ENCODE measurements around the gene KIF13A. TPM values are rescaled to one million over a fixed set of nuclear protein-coding genes. Genes with fewer than 3 reads are reported as not detected.

KIF13A gene
- total RNA-seq, 1 donor from 2014 or later = 38.4 TPM

GRCh38 chr6:17826301-17826700 is 161.1 kb downstream of the KIF13A start:
- Mint-ChIP-seq H3K27me3 (ENCODE audit: low read depth, unreplicated experiment) (no peaks in the 10 kb centered on the region), H3K4me1 (ENCODE audit: low read depth, unreplicated experiment) (peaks cover 2% of the 10 kb centered on the region), H3K27ac (ENCODE audit: unreplicated experiment) (no peak overlapping the region), H3K4me3 (ENCODE audit: unreplicated experiment) (no peak overlapping the region), H3K36me3 (ENCODE audit: low read depth, unreplicated experiment) (peaks cover 22% of the 10 kb centered on the region), H3K9me3 (ENCODE audit: unreplicated experiment) (no peaks in the 10 kb centered on the region)
- Histone ChIP-seq H3K9me3 (ENCODE audit: insufficient read depth, low read depth, low read length) (no peaks in the 10 kb centered on the region), H3K4me3 (ENCODE audit: insufficient read depth, low read depth, low read length) (no peak overlapping the region), H4K20me1 (ENCODE audit: insufficient read depth, low read length) (no peaks in the 10 kb centered on the region), H3K36me3 (ENCODE audit: insufficient read depth, low read length) (peaks cover 26% of the 10 kb centered on the region), H3K4me1 (ENCODE audit: insufficient read depth, low read length) (peaks cover 7% of the 10 kb centered on the region), H3K27ac (ENCODE audit: low read depth, low read length) (no peak overlapping the region), H3K4me2 (ENCODE audit: low read length) (no peak overlapping the region), H3K79me2 (ENCODE audit: insufficient read depth, low read length) (no peaks in the 10 kb centered on the region), H3K27me3 (ENCODE audit: insufficient read depth, low read length) (no peaks in the 10 kb centered on the region), H2AFZ (ENCODE audit: low read depth, low read length) (no peak overlapping the region), H3K9ac (ENCODE audit: low read length) (no peak overlapping the region)
- DNase-seq (ENCODE audit: low read depth) (no peak), FAIRE-seq (no peak)
- no peak for TF ChIP-seq EZH2 (IDR thresholded peaks at IDR 0.05; ENCODE audit: insufficient read depth, low read length)
- TF ChIP-seq, protein P1, sequence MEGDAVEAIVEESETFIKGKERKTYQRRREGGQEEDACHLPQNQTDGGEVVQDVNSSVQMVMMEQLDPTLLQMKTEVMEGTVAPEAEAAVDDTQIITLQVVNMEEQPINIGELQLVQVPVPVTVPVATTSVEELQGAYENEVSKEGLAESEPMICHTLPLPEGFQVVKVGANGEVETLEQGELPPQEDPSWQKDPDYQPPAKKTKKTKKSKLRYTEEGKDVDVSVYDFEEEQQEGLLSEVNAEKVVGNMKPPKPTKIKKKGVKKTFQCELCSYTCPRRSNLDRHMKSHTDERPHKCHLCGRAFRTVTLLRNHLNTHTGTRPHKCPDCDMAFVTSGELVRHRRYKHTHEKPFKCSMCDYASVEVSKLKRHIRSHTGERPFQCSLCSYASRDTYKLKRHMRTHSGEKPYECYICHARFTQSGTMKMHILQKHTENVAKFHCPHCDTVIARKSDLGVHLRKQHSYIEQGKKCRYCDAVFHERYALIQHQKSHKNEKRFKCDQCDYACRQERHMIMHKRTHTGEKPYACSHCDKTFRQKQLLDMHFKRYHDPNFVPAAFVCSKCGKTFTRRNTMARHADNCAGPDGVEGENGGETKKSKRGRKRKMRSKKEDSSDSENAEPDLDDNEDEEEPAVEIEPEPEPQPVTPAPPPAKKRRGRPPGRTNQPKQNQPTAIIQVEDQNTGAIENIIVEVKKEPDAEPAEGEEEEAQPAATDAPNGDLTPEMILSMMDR (IDR thresholded peaks at IDR 0.05; ENCODE audit: insufficient read depth, low read depth, low read length) = no peak

- H3K36me3 ChIP-seq (ENCODE audit: insufficient read depth, low read length) = peaks cover 10% of the 10 kb centered on the region
- no peak overlapping the region for H3K4me3 ChIP-seq (ENCODE audit: insufficient read depth, low read depth, low read length)
- no peaks in the 10 kb centered on the region for H3K9me3 ChIP-seq (ENCODE audit: insufficient read depth, low read depth, low read length)
- no peaks in the 10 kb centered on the region for H4K20me1 ChIP-seq (ENCODE audit: insufficient read depth, low read length)
- Mint-ChIP-seq H3K4me3 (ENCODE audit: unreplicated experiment) (no peak overlapping the region), H3K9me3 (ENCODE audit: unreplicated experiment) (no peaks in the 10 kb centered on the region), H3K4me1 (ENCODE audit: low read depth, unreplicated experiment) (peaks cover 13% of the 10 kb centered on the region), H3K27me3 (ENCODE audit: low read depth, unreplicated experiment) (no peaks in the 10 kb centered on the region), H3K36me3 (ENCODE audit: low read depth, unreplicated experiment) (peaks cover 4% of the 10 kb centered on the region), H3K27ac (ENCODE audit: unreplicated experiment) (peak overlapping the region; percentile 4)
- FAIRE-seq (no peak), DNase-seq (ENCODE audit: low read depth) (no peak)
- H2AFZ ChIP-seq (ENCODE audit: low read depth, low read length) = no peak overlapping the region
- H3K4me1 ChIP-seq (ENCODE audit: insufficient read depth, low read length) = no peaks in the 10 kb centered on the region
- H3K27me3 ChIP-seq (ENCODE audit: insufficient read depth, low read length) = no peaks in the 10 kb centered on the region
- no peak overlapping the region for H3K4me2 ChIP-seq (ENCODE audit: low read length)
- H3K9ac ChIP-seq (ENCODE audit: low read length) = no peak overlapping the region
- no peak overlapping the region for H3K27ac ChIP-seq (ENCODE audit: low read depth, low read length)
- TF ChIP-seq EZH2 (IDR thresholded peaks at IDR 0.05; ENCODE audit: insufficient read depth, low read length) = no peak
- TF ChIP-seq, protein P1 (IDR thresholded peaks at IDR 0.05; ENCODE audit: insufficient read depth, low read depth, low read length) = peak; percentile 7
- no peaks in the 10 kb centered on the region for H3K79me2 ChIP-seq (ENCODE audit: insufficient read depth, low read length)
Measured at GRCh38 chr6:17820055-17820454, 167.4 kb downstream of the KIF13A start.

DNA sequence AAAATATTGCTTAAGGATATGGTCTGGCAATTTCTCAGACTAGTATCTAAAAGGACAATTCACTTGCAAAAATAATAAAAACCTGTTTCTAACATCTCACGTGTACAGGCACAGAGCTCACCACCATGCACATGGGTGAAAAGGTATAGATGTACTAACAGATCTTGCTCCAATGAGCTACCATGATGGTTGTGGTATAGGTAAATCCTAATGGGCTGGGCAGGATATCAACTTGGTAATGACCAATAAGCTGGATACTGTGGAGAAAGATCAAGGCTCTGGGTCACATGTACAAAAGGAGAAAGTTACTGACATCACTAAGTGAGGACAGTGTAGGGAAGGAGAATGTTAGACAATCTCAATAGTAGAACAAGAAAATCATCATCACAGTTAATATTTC is 169.7 kb downstream of the KIF13A start:
- Mint-ChIP-seq H3K27me3 (ENCODE audit: low read depth, unreplicated experiment) (no peaks in the 10 kb centered on the region), H3K4me3 (ENCODE audit: unreplicated experiment) (no peak overlapping the region), H3K4me1 (ENCODE audit: low read depth, unreplicated experiment) (peaks cover 15% of the 10 kb centered on the region), H3K9me3 (ENCODE audit: unreplicated experiment) (no peaks in the 10 kb centered on the region), H3K36me3 (ENCODE audit: low read depth, unreplicated experiment) (peaks cover 5% of the 10 kb centered on the region), H3K27ac (ENCODE audit: unreplicated experiment) (peak overlapping the region; percentile 73)
- no peak overlapping the region for H3K9ac ChIP-seq (ENCODE audit: low read length)
- H2AFZ ChIP-seq (ENCODE audit: low read depth, low read length) = no peak overlapping the region
- H3K27me3 ChIP-seq (ENCODE audit: insufficient read depth, low read length) = no peaks in the 10 kb centered on the region
- DNase-seq (ENCODE audit: low read depth) (no peak), FAIRE-seq (no peak)
- no peaks in the 10 kb centered on the region for H3K79me2 ChIP-seq (ENCODE audit: insufficient read depth, low read length)
- H4K20me1 ChIP-seq (ENCODE audit: insufficient read depth, low read length) = no peaks in the 10 kb centered on the region
- no peaks in the 10 kb centered on the region for H3K4me1 ChIP-seq (ENCODE audit: insufficient read depth, low read length)
- no peak overlapping the region for H3K27ac ChIP-seq (ENCODE audit: low read depth, low read length)
- no peaks in the 10 kb centered on the region for H3K9me3 ChIP-seq (ENCODE audit: insufficient read depth, low read depth, low read length)
- peaks cover 8% of the 10 kb centered on the region for H3K36me3 ChIP-seq (ENCODE audit: insufficient read depth, low read length)
- TF ChIP-seq, protein P1 (IDR thresholded peaks at IDR 0.05; ENCODE audit: insufficient read depth, low read depth, low read length) = no peak
- no peak for TF ChIP-seq EZH2 (IDR thresholded peaks at IDR 0.05; ENCODE audit: insufficient read depth, low read length)
- H3K4me3 ChIP-seq (ENCODE audit: insufficient read depth, low read depth, low read length) = no peak overlapping the region
- no peak overlapping the region for H3K4me2 ChIP-seq (ENCODE audit: low read length)
